Liver (tissue), 9 donors: Measurements from ENCODE around the gene LEF1. TPM values are rescaled to one million over a fixed set of nuclear protein-coding genes. Genes with fewer than 3 reads are reported as not detected.

Experiments
- DNase-seq: peaks from one replicate; pipeline ENCODE4 v3.0.0-alpha.2; 2017; ENCODE audit warnings: low spot score
- H3K27ac ChIP-seq, 2 donors: one replicate each; pipeline ENCODE4 v1.7.0; 2013; ENCODE audit warnings: inconsistent platforms in 2 of 2, low read length in 2 of 2, control low read depth in 1 of 2, low read depth in 1 of 2, mild to moderate bottlenecking in 1 of 2
- H3K27me3 ChIP-seq, 4 donors: one replicate each; pipeline versions ENCODE4 v1.6.1 to v1.7.0; 2013; ENCODE audit warnings: low read length in 3 of 4, inconsistent platforms in 1 of 4, mild to moderate bottlenecking in 1 of 4, moderate library complexity in 1 of 4; ENCODE audit not compliant: control insufficient read depth in 4 of 4, insufficient read depth in 4 of 4
- H3K36me3 ChIP-seq, 4 donors: one replicate each; pipeline versions ENCODE4 v1.6.1 to v1.7.0; 2013; ENCODE audit warnings: low read length in 3 of 4, mild to moderate bottlenecking in 3 of 4, low read depth in 1 of 4, moderate library complexity in 1 of 4; ENCODE audit not compliant: control insufficient read depth in 4 of 4, insufficient read depth in 3 of 4
- H3K4me1 ChIP-seq, 4 donors: one replicate each; pipeline versions ENCODE4 v1.6.1 to v1.7.0; 2013; ENCODE audit warnings: low read length in 3 of 4, mild to moderate bottlenecking in 3 of 4, moderate library complexity in 1 of 4; ENCODE audit not compliant: control insufficient read depth in 4 of 4, insufficient read depth in 4 of 4
- H3K4me3 ChIP-seq, 3 donors: one replicate each; pipeline versions ENCODE4 v1.6.1 to v1.7.0; 2013; ENCODE audit warnings: low read length in 3 of 3, control low read depth in 1 of 3, low read depth in 1 of 3, mild to moderate bottlenecking in 1 of 3
- H3K9ac ChIP-seq, 2 donors: one replicate each; pipeline ENCODE4 v1.7.0; 2013; ENCODE audit warnings: low read length in 2 of 2, mild to moderate bottlenecking in 2 of 2, moderate library complexity in 2 of 2, control low read depth in 1 of 2, low read depth in 1 of 2
- H3K9me3 ChIP-seq, 4 donors: one replicate each; pipeline versions ENCODE4 v1.6.1 to v1.7.0; 2013; ENCODE audit warnings: low read length in 3 of 4; ENCODE audit not compliant: control insufficient read depth in 4 of 4
- ATF3 ChIP-seq: IDR thresholded peaks from 2 replicates; pipeline ENCODE4 v1.6.1; 2016; ENCODE audit warnings: antibody characterized with exemption
- CTCF ChIP-seq: fragments of 150-350 bp; IDR thresholded peaks from 2 replicates; pipeline ENCODE4 v1.5.1; 2017; ENCODE audit warnings: improper control_type of control experiment, low read depth, low read length; ENCODE audit not compliant: missing input control
- EGR1 ChIP-seq, 2 donors: IDR thresholded peaks; 2 replicates each; pipeline ENCODE4 v1.6.1; 2016 to 2018; ENCODE audit warnings: antibody characterized with exemption in 2 of 2, low read depth in 2 of 2
- FOXA1 ChIP-seq: IDR thresholded peaks from 2 replicates; pipeline ENCODE4 v1.6.1; 2016; ENCODE audit warnings: antibody characterized with exemption
- FOXA2 ChIP-seq: IDR thresholded peaks from 2 replicates; pipeline ENCODE4 v1.6.1; 2016; ENCODE audit warnings: antibody characterized with exemption
- GABPA ChIP-seq, 2 donors: IDR thresholded peaks in 1 of 2; conservative IDR thresholded peaks in 1 of 2; 2 replicates each; pipeline ENCODE4 v1.6.1; 2016; ENCODE audit warnings: antibody characterized with exemption in 2 of 2, mild to moderate bottlenecking in 1 of 2, moderate library complexity in 1 of 2
- HNF4A ChIP-seq, 2 donors: conservative IDR thresholded peaks; 2 replicates each; pipeline ENCODE4 v1.6.1; 2016; ENCODE audit warnings: antibody characterized with exemption in 2 of 2, mild to moderate bottlenecking in 2 of 2
- HNF4G ChIP-seq: IDR thresholded peaks from 2 replicates; pipeline ENCODE4 v1.6.1; 2016; ENCODE audit warnings: antibody characterized with exemption
- JUND ChIP-seq, 2 donors: IDR thresholded peaks; 2 replicates each; pipeline ENCODE4 v1.6.1; 2016; ENCODE audit warnings: antibody characterized with exemption in 2 of 2
- NR2F2 ChIP-seq: IDR thresholded peaks from 2 replicates; pipeline ENCODE4 v1.6.1; 2016; ENCODE audit warnings: antibody characterized with exemption
- RAD21 ChIP-seq, 2 donors: IDR thresholded peaks; 2 replicates each; pipeline ENCODE4 v1.6.1; 2016; ENCODE audit warnings: antibody characterized with exemption in 2 of 2, mild to moderate bottlenecking in 2 of 2
- RXRA ChIP-seq, 2 donors: IDR thresholded peaks; 2 replicates each; pipeline ENCODE4 v1.6.1; 2017 to 2018; ENCODE audit warnings: antibody characterized with exemption in 2 of 2, mild to moderate bottlenecking in 1 of 2
- SP1 ChIP-seq: IDR thresholded peaks from 2 replicates; pipeline ENCODE4 v1.6.1; 2018; ENCODE audit warnings: antibody characterized with exemption, mild to moderate bottlenecking
- TAF1 ChIP-seq: conservative IDR thresholded peaks from 2 replicates; pipeline ENCODE4 v1.6.1; 2016; ENCODE audit warnings: antibody characterized with exemption, mild to moderate bottlenecking
- YY1 ChIP-seq: IDR thresholded peaks from 2 replicates; pipeline ENCODE4 v1.6.1; 2016; ENCODE audit warnings: antibody characterized with exemption, mild to moderate bottlenecking
- ZBTB33 ChIP-seq: IDR thresholded peaks from 2 replicates; pipeline ENCODE4 v1.6.1; 2016; ENCODE audit warnings: antibody characterized with exemption
- WGBS: extraction: QIAGEN DNeasy Blood & Tissue Kit; methylation state at CpG from one replicate; pipeline ENCODE4 v1.1.7; 2013; 5-methylcytosine and 5-hydroxymethylcytosine counted together
- polyA plus RNA-seq, 2 donors: library from polyadenylated mRNA; stranded (reverse) in 1 of 2; unstranded in 1 of 2; fragments of 200-250 nt in 1 of 2; fragments of >200 nt in 1 of 2; fragmentation: Nextera tagmentation in 1 of 2; extraction: Ambion mirVana in 1 of 2; gene quantifications; one replicate each; pipeline versions ENCODE4 v1.2.1 to v1.2.3, GENCODE V29; 2013 to 2015
- total RNA-seq, 2 donors: library from RNA; depleted of rRNA; stranded (reverse); fragments of >200 nt; gene quantifications; one replicate each; pipeline ENCODE4 v1.2.3, GENCODE V29; 2014
- TF ChIP-seq, protein P1 (sequence below): IDR thresholded peaks from 2 replicates; pipeline ENCODE4 v1.6.1; 2016; ENCODE audit warnings: antibody characterized with exemption, mild to moderate bottlenecking
- TF ChIP-seq, protein P2 (sequence below): IDR thresholded peaks from 2 replicates; pipeline ENCODE4 v1.6.1; 2016; ENCODE audit warnings: antibody characterized with exemption
- donor health status: healthy.
- donor health status: healthy.
- donor health status: healthy.
- donor health status: healthy.
- donor health status: healthy.

LEF1 gene
- total and polyA plus RNA-seq, 4 donors, result 0.22 to 6.4 (median 0.46) TPM

- H3K4me3 ChIP-seq, result no peak overlapping the region
- no peaks in the 10 kb centered on the region for H3K4me1 ChIP-seq
- H3K36me3 ChIP-seq, result peaks cover 0 to 1% (median 0%) of the 10 kb centered on the region in 4 donors
- DNase-seq, result no peak
- no peak for TF ChIP-seq YY1
- no peak for TF ChIP-seq FOXA2
- TF ChIP-seq ZBTB33, result no peak
- TF ChIP-seq, protein P1, sequence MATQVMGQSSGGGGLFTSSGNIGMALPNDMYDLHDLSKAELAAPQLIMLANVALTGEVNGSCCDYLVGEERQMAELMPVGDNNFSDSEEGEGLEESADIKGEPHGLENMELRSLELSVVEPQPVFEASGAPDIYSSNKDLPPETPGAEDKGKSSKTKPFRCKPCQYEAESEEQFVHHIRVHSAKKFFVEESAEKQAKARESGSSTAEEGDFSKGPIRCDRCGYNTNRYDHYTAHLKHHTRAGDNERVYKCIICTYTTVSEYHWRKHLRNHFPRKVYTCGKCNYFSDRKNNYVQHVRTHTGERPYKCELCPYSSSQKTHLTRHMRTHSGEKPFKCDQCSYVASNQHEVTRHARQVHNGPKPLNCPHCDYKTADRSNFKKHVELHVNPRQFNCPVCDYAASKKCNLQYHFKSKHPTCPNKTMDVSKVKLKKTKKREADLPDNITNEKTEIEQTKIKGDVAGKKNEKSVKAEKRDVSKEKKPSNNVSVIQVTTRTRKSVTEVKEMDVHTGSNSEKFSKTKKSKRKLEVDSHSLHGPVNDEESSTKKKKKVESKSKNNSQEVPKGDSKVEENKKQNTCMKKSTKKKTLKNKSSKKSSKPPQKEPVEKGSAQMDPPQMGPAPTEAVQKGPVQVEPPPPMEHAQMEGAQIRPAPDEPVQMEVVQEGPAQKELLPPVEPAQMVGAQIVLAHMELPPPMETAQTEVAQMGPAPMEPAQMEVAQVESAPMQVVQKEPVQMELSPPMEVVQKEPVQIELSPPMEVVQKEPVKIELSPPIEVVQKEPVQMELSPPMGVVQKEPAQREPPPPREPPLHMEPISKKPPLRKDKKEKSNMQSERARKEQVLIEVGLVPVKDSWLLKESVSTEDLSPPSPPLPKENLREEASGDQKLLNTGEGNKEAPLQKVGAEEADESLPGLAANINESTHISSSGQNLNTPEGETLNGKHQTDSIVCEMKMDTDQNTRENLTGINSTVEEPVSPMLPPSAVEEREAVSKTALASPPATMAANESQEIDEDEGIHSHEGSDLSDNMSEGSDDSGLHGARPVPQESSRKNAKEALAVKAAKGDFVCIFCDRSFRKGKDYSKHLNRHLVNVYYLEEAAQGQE, result no peak
- no peak for TF ChIP-seq JUND (IDR thresholded peaks at IDR 0.05)
- no peak for TF ChIP-seq RAD21 (IDR thresholded peaks at IDR 0.05)
- TF ChIP-seq TAF1, result no peak
- TF ChIP-seq RXRA (IDR thresholded peaks at IDR 0.05), result no peak
- no peak for TF ChIP-seq SP1
- no peak for TF ChIP-seq FOXA1
- no peak for TF ChIP-seq HNF4G
- TF ChIP-seq EGR1 (IDR thresholded peaks at IDR 0.05; ENCODE audit: low read depth in 2 of 2), result no peak
- no peak for TF ChIP-seq ATF3
- TF ChIP-seq GABPA (IDR thresholded peaks at IDR 0.05 in 1 of 2, conservative IDR thresholded peaks at IDR 0.05 in 1 of 2), result no peak
- no peak for TF ChIP-seq NR2F2
- TF ChIP-seq CTCF, result no peak
- no peak for TF ChIP-seq HNF4A (conservative IDR thresholded peaks at IDR 0.05)
- no peaks in the 10 kb centered on the region for H3K9me3 ChIP-seq
- no peak overlapping the region for H3K27ac ChIP-seq
- WGBS, result 93% methylated on average over 6 of the region's 6 CpGs
- H3K27me3 ChIP-seq, result no peaks in the 10 kb centered on the region
- H3K9ac ChIP-seq, result no peak overlapping the region
Observed at GRCh38 chr4:108048157-108048556, 120.6 kb downstream of the LEF1 start.

DNA sequence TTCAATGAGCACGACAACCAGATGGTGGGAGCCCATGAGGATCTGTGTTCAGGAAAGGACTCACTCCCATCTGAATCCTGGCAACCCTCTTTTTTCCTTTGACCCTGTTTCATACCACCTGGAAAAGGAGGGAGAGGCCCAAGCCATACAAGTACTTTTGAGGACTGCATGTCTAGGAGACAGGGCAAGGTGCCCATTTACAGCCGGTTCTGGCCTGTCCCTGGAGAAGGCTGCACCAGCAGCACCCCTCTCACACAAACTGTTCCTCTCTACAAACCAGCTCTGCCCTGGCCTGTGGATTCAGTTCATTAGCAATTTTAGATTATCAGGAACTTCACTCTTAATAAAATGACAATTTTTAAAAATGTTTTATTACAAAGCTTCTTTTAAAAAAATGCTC is 121.5 kb downstream of the LEF1 start:
- no peaks in the 10 kb centered on the region for H3K9me3 ChIP-seq
- 95% methylated on average over 2 of the region's 2 CpGs for WGBS
- H3K4me3 ChIP-seq, result no peak overlapping the region
- no peak overlapping the region for H3K27ac ChIP-seq
- H3K36me3 ChIP-seq, result peaks cover 0 to 1% (median 0%) of the 10 kb centered on the region in 4 donors
- DNase-seq, result no peak
- H3K9ac ChIP-seq, result no peak overlapping the region
- no peaks in the 10 kb centered on the region for H3K4me1 ChIP-seq
- no peaks in the 10 kb centered on the region for H3K27me3 ChIP-seq
- TF ChIP-seq FOXA2, result no peak
- no peak for TF ChIP-seq TAF1
- TF ChIP-seq RAD21 (IDR thresholded peaks at IDR 0.05), result no peak
- no peak for TF ChIP-seq HNF4G
- TF ChIP-seq, protein P2, sequence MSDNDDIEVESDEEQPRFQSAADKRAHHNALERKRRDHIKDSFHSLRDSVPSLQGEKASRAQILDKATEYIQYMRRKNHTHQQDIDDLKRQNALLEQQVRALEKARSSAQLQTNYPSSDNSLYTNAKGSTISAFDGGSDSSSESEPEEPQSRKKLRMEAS, result no peak
- no peak for TF ChIP-seq JUND (IDR thresholded peaks at IDR 0.05)
- TF ChIP-seq YY1, result no peak
- TF ChIP-seq, protein P1, result no peak
- no peak for TF ChIP-seq ATF3
- no peak for TF ChIP-seq CTCF
- no peak for TF ChIP-seq EGR1 (IDR thresholded peaks at IDR 0.05; ENCODE audit: low read depth in 2 of 2)
- no peak for TF ChIP-seq HNF4A (conservative IDR thresholded peaks at IDR 0.05)
